ENCODE data around the gene LYPD4.
"Not testable (repeated sequence)": the region's sequence is repeated elsewhere in the genome, so short reads cannot be mapped to it uniquely, and the experiment has no call there.

The LYPD4 gene

GRCh38 chr19:41792513-41793413 is 51.7 kb downstream of the LYPD4 start:
- Histone ChIP-seq H3K9me3 (ENCODE audit: insufficient read depth, low read length) (no peaks in the 10 kb centered on the region), H3K4me2 (ENCODE audit: low read depth, low read length, poor library complexity, severe bottlenecking) (no peak overlapping the region)

DNA sequence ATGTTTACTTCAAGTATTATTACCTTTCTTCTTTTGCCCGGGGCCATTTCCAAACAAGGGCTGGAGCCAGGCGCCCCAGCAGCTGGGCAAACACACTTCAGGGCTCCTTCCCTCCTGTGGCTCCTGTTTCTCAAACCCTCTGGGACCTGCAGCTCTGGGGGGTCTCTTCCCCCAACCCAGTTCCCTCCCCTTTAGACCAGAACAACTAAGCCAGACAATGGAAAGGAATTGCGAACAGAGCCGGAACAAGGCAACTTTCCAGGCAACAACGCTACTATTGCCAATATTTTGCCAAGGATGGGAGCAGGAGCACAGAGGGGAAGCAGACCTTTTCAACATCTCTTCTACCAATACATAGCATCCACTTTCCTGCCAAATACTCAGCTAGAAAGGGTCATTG is 55.4 kb downstream of the LYPD4 start:
- not testable (repeated sequence) for H2AFZ ChIP-seq (ENCODE audit: low read depth, low read length, severe bottlenecking); H3K9me2 ChIP-seq (replicated peaks; ENCODE audit: insufficient read depth, low read length); H3K4me2 ChIP-seq (ENCODE audit: low read depth, low read length, poor library complexity, severe bottlenecking); H3K9ac ChIP-seq (ENCODE audit: low read length); H3K4me3 ChIP-seq (ENCODE audit: insufficient read depth, low read length, poor library complexity, severe bottlenecking); H3K27ac ChIP-seq (ENCODE audit: low read depth, low read length); H3F3A ChIP-seq (ENCODE audit: insufficient read depth); H4K20me1 ChIP-seq (ENCODE audit: low read depth, low read length); H3K79me2 ChIP-seq (ENCODE audit: insufficient read depth, low read length); H3K36me3 ChIP-seq (ENCODE audit: low read length); H3K27me3 ChIP-seq (ENCODE audit: low read length); H3K9me3 ChIP-seq (ENCODE audit: insufficient read depth, low read length)

More at GRCh38 chr19:41792513-41793413, 51.7 kb downstream of the LYPD4 start:
- H3K27ac ChIP-seq (ENCODE audit: low read depth, low read length) = no peak overlapping the region
- no peak overlapping the region for H2AFZ ChIP-seq (ENCODE audit: low read depth, low read length, severe bottlenecking)
- TF ChIP-seq, protein P1, sequence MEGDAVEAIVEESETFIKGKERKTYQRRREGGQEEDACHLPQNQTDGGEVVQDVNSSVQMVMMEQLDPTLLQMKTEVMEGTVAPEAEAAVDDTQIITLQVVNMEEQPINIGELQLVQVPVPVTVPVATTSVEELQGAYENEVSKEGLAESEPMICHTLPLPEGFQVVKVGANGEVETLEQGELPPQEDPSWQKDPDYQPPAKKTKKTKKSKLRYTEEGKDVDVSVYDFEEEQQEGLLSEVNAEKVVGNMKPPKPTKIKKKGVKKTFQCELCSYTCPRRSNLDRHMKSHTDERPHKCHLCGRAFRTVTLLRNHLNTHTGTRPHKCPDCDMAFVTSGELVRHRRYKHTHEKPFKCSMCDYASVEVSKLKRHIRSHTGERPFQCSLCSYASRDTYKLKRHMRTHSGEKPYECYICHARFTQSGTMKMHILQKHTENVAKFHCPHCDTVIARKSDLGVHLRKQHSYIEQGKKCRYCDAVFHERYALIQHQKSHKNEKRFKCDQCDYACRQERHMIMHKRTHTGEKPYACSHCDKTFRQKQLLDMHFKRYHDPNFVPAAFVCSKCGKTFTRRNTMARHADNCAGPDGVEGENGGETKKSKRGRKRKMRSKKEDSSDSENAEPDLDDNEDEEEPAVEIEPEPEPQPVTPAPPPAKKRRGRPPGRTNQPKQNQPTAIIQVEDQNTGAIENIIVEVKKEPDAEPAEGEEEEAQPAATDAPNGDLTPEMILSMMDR (IDR thresholded peaks at IDR 0.05; ENCODE audit: insufficient read depth, low read length, poor library complexity, severe bottlenecking) = peak; percentile 89
- TF ChIP-seq EZH2phosphoT487 (conservative IDR thresholded peaks at IDR 0.05; ENCODE audit: low read length) = no peak
- H4K20me1 ChIP-seq (ENCODE audit: low read depth, low read length) = no peaks in the 10 kb centered on the region
- H3K36me3 ChIP-seq (ENCODE audit: low read length) = no peaks in the 10 kb centered on the region
- no peaks in the 10 kb centered on the region for H3F3A ChIP-seq (ENCODE audit: insufficient read depth)
- H3K9me2 ChIP-seq (replicated peaks; ENCODE audit: insufficient read depth, low read length) = no peaks in the 10 kb centered on the region
- H3K27me3 ChIP-seq (ENCODE audit: low read length) = no peaks in the 10 kb centered on the region
- no peak overlapping the region for H3K9ac ChIP-seq (ENCODE audit: low read length)
- no peaks in the 10 kb centered on the region for H3K79me2 ChIP-seq (ENCODE audit: insufficient read depth, low read length)
- H3K4me3 ChIP-seq (ENCODE audit: insufficient read depth, low read length, poor library complexity, severe bottlenecking) = no peak overlapping the region

- H3K27me3 ChIP-seq (ENCODE audit: low read length); H2AFZ ChIP-seq (ENCODE audit: low read depth, low read length, severe bottlenecking); H3K9me2 ChIP-seq (replicated peaks; ENCODE audit: insufficient read depth, low read length); H3K9ac ChIP-seq (ENCODE audit: low read length); H3F3A ChIP-seq (ENCODE audit: insufficient read depth); H3K9me3 ChIP-seq (ENCODE audit: insufficient read depth, low read length); H3K79me2 ChIP-seq (ENCODE audit: insufficient read depth, low read length); H3K27ac ChIP-seq (ENCODE audit: low read depth, low read length); H4K20me1 ChIP-seq (ENCODE audit: low read depth, low read length); H3K36me3 ChIP-seq (ENCODE audit: low read length); H3K4me3 ChIP-seq (ENCODE audit: insufficient read depth, low read length, poor library complexity, severe bottlenecking); H3K4me2 ChIP-seq (ENCODE audit: low read depth, low read length, poor library complexity, severe bottlenecking): not testable (repeated sequence)
Measured at GRCh38 chr19:41788518-41788917, 56.0 kb downstream of the LYPD4 start.

Data from SU-DHL-6 (cell line).